ENCODE measurements around the gene ADAM12. TPM values are rescaled to one million over a fixed set of nuclear protein-coding genes. Genes with fewer than 3 reads are reported as not detected.

Gene ADAM12
- polyA plus RNA-seq, 3 donors: 0.05 TPM; not detected in 2

GRCh38 chr10:126058507-126058906 lies 329.8 kb downstream of the ADAM12 start:
- Histone ChIP-seq H3K4me1 (ENCODE audit: control insufficient read depth in 1 of 2, insufficient read depth in 2 of 2, low read length in 2 of 2) (no peaks in the 10 kb centered on the region), H3K9ac (ENCODE audit: insufficient read depth, low read length, poor library complexity, severe bottlenecking) (no peak overlapping the region), H3K79me2 (ENCODE audit: insufficient read depth, low read length) (no peaks in the 10 kb centered on the region), H3K36me3 (replicated peaks in 1 of 2; ENCODE audit: control insufficient read depth in 1 of 2, insufficient read depth in 2 of 2, low read length in 2 of 2) (no peaks in the 10 kb centered on the region), H3K27ac (ENCODE audit: low read depth in 1 of 2, low read length in 2 of 2) (no peak overlapping the region), H3K27me3 (ENCODE audit: control insufficient read depth in 2 of 2, insufficient read depth in 2 of 2, low read length in 2 of 2) (peaks cover 0 to 6% of the 10 kb centered on the region in 2 donors), H4K20me1 (ENCODE audit: insufficient read depth, low read length) (no peaks in the 10 kb centered on the region), H3K4me3 (replicated peaks in 1 of 3; ENCODE audit: low read depth in 2 of 3, low read length in 3 of 3) (no peak overlapping the region), H2AFZ (ENCODE audit: insufficient read depth, low read depth, low read length, poor library complexity, severe bottlenecking) (no peak overlapping the region), H3K9me3 (replicated peaks in 1 of 2; ENCODE audit: control insufficient read depth in 1 of 2, insufficient read depth in 1 of 2, low read length in 2 of 2) (peaks cover 0 to 7% of the 10 kb centered on the region in 2 donors), H3K4me2 (replicated peaks; ENCODE audit: extremely low read depth, low read length, poor library complexity, severe bottlenecking) (no peak overlapping the region)
- peak overlapping the region in 1 of 2 donors; percentile 56 for H3K4me3 Mint-ChIP-seq
- peaks cover 0 to 3% (median 0%) of the 10 kb centered on the region in 7 donors for H3K9me3 Mint-ChIP-seq
- 60% methylated on average over 4 of the region's 9 CpGs for WGBS (ENCODE audit: insufficient coverage)
- H3K27ac Mint-ChIP-seq: no peak overlapping the region
- TF ChIP-seq, protein P1, sequence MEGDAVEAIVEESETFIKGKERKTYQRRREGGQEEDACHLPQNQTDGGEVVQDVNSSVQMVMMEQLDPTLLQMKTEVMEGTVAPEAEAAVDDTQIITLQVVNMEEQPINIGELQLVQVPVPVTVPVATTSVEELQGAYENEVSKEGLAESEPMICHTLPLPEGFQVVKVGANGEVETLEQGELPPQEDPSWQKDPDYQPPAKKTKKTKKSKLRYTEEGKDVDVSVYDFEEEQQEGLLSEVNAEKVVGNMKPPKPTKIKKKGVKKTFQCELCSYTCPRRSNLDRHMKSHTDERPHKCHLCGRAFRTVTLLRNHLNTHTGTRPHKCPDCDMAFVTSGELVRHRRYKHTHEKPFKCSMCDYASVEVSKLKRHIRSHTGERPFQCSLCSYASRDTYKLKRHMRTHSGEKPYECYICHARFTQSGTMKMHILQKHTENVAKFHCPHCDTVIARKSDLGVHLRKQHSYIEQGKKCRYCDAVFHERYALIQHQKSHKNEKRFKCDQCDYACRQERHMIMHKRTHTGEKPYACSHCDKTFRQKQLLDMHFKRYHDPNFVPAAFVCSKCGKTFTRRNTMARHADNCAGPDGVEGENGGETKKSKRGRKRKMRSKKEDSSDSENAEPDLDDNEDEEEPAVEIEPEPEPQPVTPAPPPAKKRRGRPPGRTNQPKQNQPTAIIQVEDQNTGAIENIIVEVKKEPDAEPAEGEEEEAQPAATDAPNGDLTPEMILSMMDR (IDR thresholded peaks at IDR 0.05): no peak
- no peak for DNase-seq
- no peaks in the 10 kb centered on the region for H3K36me3 Mint-ChIP-seq
- intact Hi-C loops (cut with micrococcal nuclease): no loop called here
- peaks cover 9 to 11% (median 10%) of the 10 kb centered on the region in 3 donors for H3K27me3 Mint-ChIP-seq (ENCODE audit: low read depth in 3 of 3)
- H3K4me1 Mint-ChIP-seq: no peaks in the 10 kb centered on the region

- no peak overlapping the region for H3K4me3 ChIP-seq (replicated peaks in 1 of 3; ENCODE audit: low read depth in 2 of 3, low read length in 3 of 3)
- no peak for DNase-seq
- H3K27me3 Mint-ChIP-seq (ENCODE audit: low read depth in 3 of 3): peaks cover 9 to 11% (median 10%) of the 10 kb centered on the region in 3 donors
- H3K27ac ChIP-seq (ENCODE audit: low read depth in 1 of 2, low read length in 2 of 2): no peak overlapping the region
- H3K9me3 ChIP-seq (replicated peaks in 1 of 2; ENCODE audit: control insufficient read depth in 1 of 2, insufficient read depth in 1 of 2, low read length in 2 of 2): peaks cover 0 to 7% of the 10 kb centered on the region in 2 donors
- no peaks in the 10 kb centered on the region for H3K4me1 ChIP-seq (ENCODE audit: control insufficient read depth in 1 of 2, insufficient read depth in 2 of 2, low read length in 2 of 2)
- H3K9me3 Mint-ChIP-seq: peaks cover 0 to 3% (median 0%) of the 10 kb centered on the region in 7 donors
- H3K79me2 ChIP-seq (ENCODE audit: insufficient read depth, low read length): no peaks in the 10 kb centered on the region
- H3K36me3 Mint-ChIP-seq: no peaks in the 10 kb centered on the region
- H3K9ac ChIP-seq (ENCODE audit: insufficient read depth, low read length, poor library complexity, severe bottlenecking): no peak overlapping the region
- H3K36me3 ChIP-seq (replicated peaks in 1 of 2; ENCODE audit: control insufficient read depth in 1 of 2, insufficient read depth in 2 of 2, low read length in 2 of 2): no peaks in the 10 kb centered on the region
- H3K4me2 ChIP-seq (replicated peaks; ENCODE audit: extremely low read depth, low read length, poor library complexity, severe bottlenecking): no peak overlapping the region
- TF ChIP-seq, protein P1 (IDR thresholded peaks at IDR 0.05): no peak
- peaks cover 0 to 6% of the 10 kb centered on the region in 2 donors for H3K27me3 ChIP-seq (ENCODE audit: control insufficient read depth in 2 of 2, insufficient read depth in 2 of 2, low read length in 2 of 2)
- WGBS (ENCODE audit: insufficient coverage): 80% methylated on average over 2 of the region's 6 CpGs
- intact Hi-C loops (cut with micrococcal nuclease): no loop called here
- H3K4me3 Mint-ChIP-seq: peak overlapping the region in 1 of 2 donors; percentile 56
- H4K20me1 ChIP-seq (ENCODE audit: insufficient read depth, low read length): no peaks in the 10 kb centered on the region
- no peak overlapping the region for H2AFZ ChIP-seq (ENCODE audit: insufficient read depth, low read depth, low read length, poor library complexity, severe bottlenecking)
- no peak overlapping the region for H3K27ac Mint-ChIP-seq
- no peaks in the 10 kb centered on the region for H3K4me1 Mint-ChIP-seq
Measured at GRCh38 chr10:126058104-126058503, 330.2 kb downstream of the ADAM12 start.
